GM23338 (cell line): ENCODE data around the gene TMEM170B. TPM values are rescaled to one million over a fixed set of nuclear protein-coding genes. Genes with fewer than 3 reads are reported as not detected.

ENCODE experiments used
- ATAC-seq: fragments of 200-7000 bp; cut with Tn5 transposase; 3 replicates; pipeline ENCODE4 v1.9.1; 2020
- DNase-seq: peaks from one replicate; pipeline ENCODE4 v3.0.0-alpha.2; 2015; ENCODE audit warnings: low spot score
- H2AFZ ChIP-seq: fragments of 200-600 bp; sonication (generic); 2 replicates; pipeline ENCODE4 v1.8.0; 2016; ENCODE audit warnings: antibody characterized with exemption, mild to moderate bottlenecking, moderate library complexity
- H3F3A ChIP-seq: fragments of 200-600 bp; sonication (generic); replicated peaks from 2 replicates; pipeline ENCODE4 v1.8.0; 2017; ENCODE audit warnings: antibody characterized with exemption, mixed run types, low read depth
- H3K27ac ChIP-seq: fragments of 200-600 bp; sonication (generic); 2 replicates; pipeline ENCODE4 v1.6.1; 2016; ENCODE audit warnings: low read depth
- H3K27me3 ChIP-seq: fragments of 200-600 bp; sonication (generic); 2 replicates; pipeline ENCODE4 v1.8.0; 2016; ENCODE audit warnings: mild to moderate bottlenecking, mixed run types, moderate library complexity; ENCODE audit not compliant: insufficient read depth
- H3K36me3 ChIP-seq: fragments of 200-600 bp; sonication (generic); 2 replicates; pipeline ENCODE4 v1.8.0; 2016; ENCODE audit warnings: mild to moderate bottlenecking; ENCODE audit not compliant: insufficient read depth
- H3K4me1 ChIP-seq: fragments of 200-600 bp; sonication (generic); 2 replicates; pipeline ENCODE4 v1.8.0; 2016; ENCODE audit warnings: mild to moderate bottlenecking, moderate library complexity; ENCODE audit not compliant: insufficient read depth
- H3K4me2 ChIP-seq: fragments of 200-600 bp; sonication (generic); 2 replicates; pipeline ENCODE4 v1.7.1; 2017; ENCODE audit warnings: mixed run types
- H3K4me3 ChIP-seq: fragments of 200-600 bp; sonication (generic); 2 replicates; pipeline ENCODE4 v1.6.1; 2016; ENCODE audit warnings: mixed run types
- H3K79me2 ChIP-seq: fragments of 200-600 bp; sonication (generic); replicated peaks from 2 replicates; pipeline ENCODE4 v1.8.0; 2017; ENCODE audit warnings: mild to moderate bottlenecking; ENCODE audit not compliant: insufficient read depth
- H3K9me2 ChIP-seq: fragments of 200-600 bp; sonication (generic); 2 replicates; pipeline ENCODE4 v1.8.0; 2017; ENCODE audit not compliant: insufficient read depth
- H4K20me1 ChIP-seq: fragments of 200-600 bp; sonication (generic); replicated peaks from 2 replicates; pipeline ENCODE4 v1.8.0; 2017; ENCODE audit warnings: mild to moderate bottlenecking; ENCODE audit not compliant: insufficient read depth
- H3K27ac Mint-ChIP-seq: 2 replicates; pipeline ENCODE4 v1.8.0; 2020; ENCODE audit warnings: inconsistent platforms, mild to moderate bottlenecking, moderate library complexity, mixed read lengths
- H3K27me3 Mint-ChIP-seq: 3 replicates; pipeline ENCODE4 v1.8.0; 2022; ENCODE audit warnings: low read depth, mild to moderate bottlenecking, moderate library complexity, mixed read lengths, inconsistent platforms; ENCODE audit not compliant: insufficient read depth, poor library complexity
- H3K36me3 Mint-ChIP-seq: 3 replicates; pipeline ENCODE4 v1.8.0; 2021; ENCODE audit warnings: low read depth, mild to moderate bottlenecking, inconsistent platforms, moderate library complexity, mixed read lengths
- H3K4me1 Mint-ChIP-seq: 3 replicates; pipeline ENCODE4 v1.8.0; 2020; ENCODE audit warnings: mild to moderate bottlenecking, inconsistent platforms, mixed read lengths
- H3K4me3 Mint-ChIP-seq: 3 replicates; pipeline ENCODE4 v1.8.0; 2021; ENCODE audit warnings: moderate library complexity, mild to moderate bottlenecking, inconsistent platforms, mixed read lengths
- H3K9me3 Mint-ChIP-seq: 3 replicates; pipeline ENCODE4 v1.8.0; 2020; ENCODE audit warnings: moderate library complexity, mild to moderate bottlenecking, inconsistent platforms, mixed read lengths
- CREB1 ChIP-seq: fragments of 250-450 bp; sonication (Bioruptor Pico); IDR thresholded peaks from 2 replicates; pipeline ENCODE4 v1.5.0; 2020; ENCODE audit warnings: low read depth, mild to moderate bottlenecking, moderate library complexity
- CTCF ChIP-seq, 2 experiments: fragments of 200-600 bp in 1 of 2; sonication (generic) in 1 of 2; conservative IDR thresholded peaks; 2 replicates each; pipeline versions ENCODE4 v1.5.1 to v1.6.1; 2016 to 2017; ENCODE audit warnings: antibody characterized with exemption in 2 of 2, low read depth in 2 of 2, mild to moderate bottlenecking in 2 of 2, moderate library complexity in 1 of 2
- ETS1 ChIP-seq: IDR thresholded peaks from 2 replicates; pipeline ENCODE4 v1.6.1; 2016; ENCODE audit warnings: antibody characterized with exemption
- EZH2 ChIP-seq: fragments of 200-600 bp; sonication (generic); IDR thresholded peaks from one replicate; pipeline ENCODE4 v1.8.0; 2017; ENCODE audit warnings: antibody characterized with exemption, mild to moderate bottlenecking, low read depth; ENCODE audit not compliant: unreplicated experiment
- JUNB ChIP-seq: IDR thresholded peaks from one replicate; pipeline ENCODE4 v1.6.1; 2016; ENCODE audit warnings: antibody characterized with exemption; ENCODE audit not compliant: unreplicated experiment
- NANOG ChIP-seq: IDR thresholded peaks from 2 replicates; pipeline ENCODE4 v1.6.1; 2016; ENCODE audit warnings: antibody characterized with exemption, borderline replicate concordance
- POLR2AphosphoS5 ChIP-seq: IDR thresholded peaks from 2 replicates; pipeline ENCODE4 v1.6.1; 2016; ENCODE audit warnings: antibody characterized with exemption, low read depth
- REST ChIP-seq: IDR thresholded peaks from one replicate; pipeline ENCODE4 v1.6.1; 2018; ENCODE audit warnings: antibody characterized with exemption; ENCODE audit not compliant: unreplicated experiment
- STAT1 ChIP-seq: IDR thresholded peaks from one replicate; pipeline ENCODE4 v1.6.1; 2016; ENCODE audit warnings: antibody characterized with exemption; ENCODE audit not compliant: unreplicated experiment
- ZNF114 ChIP-seq: fragments of 250-450 bp; sonication (Bioruptor Pico); IDR thresholded peaks from 2 replicates; pipeline ENCODE4 v1.5.0; 2020; ENCODE audit warnings: mild to moderate bottlenecking, moderate library complexity
- ZNF331 ChIP-seq: fragments of 250-450 bp; sonication (Bioruptor Pico); IDR thresholded peaks from 2 replicates; pipeline ENCODE4 v1.5.0; 2020; ENCODE audit warnings: low read depth, mild to moderate bottlenecking, moderate library complexity
- ZNF462 ChIP-seq: fragments of 250-450 bp; sonication (Bioruptor Pico); IDR thresholded peaks from 2 replicates; pipeline ENCODE4 v1.5.0; 2020; ENCODE audit warnings: mild to moderate bottlenecking, moderate library complexity
- polyA plus RNA-seq: library from polyadenylated mRNA; unstranded; fragments of >200 nt; fragmentation: Nextera tagmentation; extraction: Ambion mirVana; gene quantifications from 2 replicates; pipeline ENCODE4 v1.2.1, GENCODE V29; 2016
- total RNA-seq: library from RNA; depleted of rRNA; stranded (reverse); fragments of >200 nt; shearing (Covaris generic); gene quantifications from 2 replicates; pipeline ENCODE4 v1.2.3, GENCODE V29; 2014

TMEM170B gene
- total and polyA plus RNA-seq, 2 experiments from 2014 or later = 2.0 to 6.9 TPM

- TF ChIP-seq STAT1 (no peak), NANOG (no peak), CREB1 (CRISPR knock-in tag) (no peak), REST (no peak), ETS1 (no peak), EZH2 (no peak)
These were observed 29.1 kb downstream of the TMEM170B start (continued) for GRCh38 chr6:11566609-11567008.

DNA sequence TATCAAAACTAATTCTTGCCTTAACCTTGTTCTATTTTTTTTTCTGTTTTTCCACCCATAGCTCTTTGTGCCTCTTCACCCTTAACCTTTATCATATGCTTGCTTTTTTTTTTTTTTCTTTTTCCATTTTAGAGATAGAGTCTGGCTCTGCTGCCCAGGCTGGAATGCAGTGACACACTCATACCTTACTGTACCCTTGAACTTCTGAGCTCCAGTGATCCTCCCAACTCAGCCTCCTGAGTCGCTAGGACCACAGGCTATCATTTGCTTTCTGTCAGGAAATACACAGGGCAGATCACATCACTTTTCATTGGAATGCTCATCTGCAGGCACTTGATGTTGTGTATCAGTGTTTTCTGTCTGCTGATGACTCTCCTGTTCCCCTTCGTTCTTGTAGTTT is 33.5 kb downstream of the TMEM170B start:
- no peaks in the 10 kb centered on the region for H3K9me2 ChIP-seq
- H3K27me3 Mint-ChIP-seq = no peaks in the 10 kb centered on the region
- H3K9me3 Mint-ChIP-seq = no peaks in the 10 kb centered on the region
- H3F3A ChIP-seq = no peaks in the 10 kb centered on the region
- H3K4me2 ChIP-seq = no peak overlapping the region
- H3K4me1 ChIP-seq = no peaks in the 10 kb centered on the region
- no peak overlapping the region for H3K4me3 Mint-ChIP-seq
- H2AFZ ChIP-seq = no peak overlapping the region
- no peaks in the 10 kb centered on the region for H3K36me3 ChIP-seq
- ATAC-seq (no peak), DNase-seq (no peak)
- H3K4me3 ChIP-seq = no peak overlapping the region
- no peaks in the 10 kb centered on the region for H3K79me2 ChIP-seq
- no peak overlapping the region; the same call in 1 of the 2 replicates for H3K27ac Mint-ChIP-seq
- H3K27me3 ChIP-seq = no peaks in the 10 kb centered on the region
- no peaks in the 10 kb centered on the region for H3K36me3 Mint-ChIP-seq
- H4K20me1 ChIP-seq = no peaks in the 10 kb centered on the region
- H3K4me1 Mint-ChIP-seq = no peaks in the 10 kb centered on the region; the same call in 2 of the 3 replicates
- H3K27ac ChIP-seq = no peak overlapping the region
- TF ChIP-seq ETS1 (no peak), JUNB (no peak), CTCF (conservative IDR thresholded peaks at IDR 0.05; ENCODE audit: low read depth in 2 of 2) (no peak), ZNF462 (CRISPR knock-in tag) (no peak), EZH2 (no peak), ZNF114 (no peak), POLR2AphosphoS5 (no peak), ZNF331 (no peak)
